GM06990 (cell line): ENCODE data around the gene C1QTNF5.

ENCODE experiments used
- DNase-seq: peaks from one replicate; pipeline ENCODE4 v3.0.0-alpha.2; 2011; ENCODE audit not compliant: insufficient read length; ENCODE audit errors: extremely low read depth
- H3K27me3 ChIP-seq: replicated peaks from 2 replicates; pipeline ENCODE4 v1.6.0; 2011; ENCODE audit warnings: low read length; ENCODE audit not compliant: control insufficient read depth, insufficient read depth
- H3K36me3 ChIP-seq: 2 replicates; pipeline ENCODE4 v1.5.1; 2011; ENCODE audit warnings: low read length; ENCODE audit not compliant: control insufficient read depth, insufficient read depth
- H3K4me3 ChIP-seq: replicated peaks from 2 replicates; pipeline ENCODE4 v1.5.1; 2011; ENCODE audit warnings: low read depth, mild to moderate bottlenecking, control low read depth, low read length
- CTCF ChIP-seq: IDR thresholded peaks from 2 replicates; pipeline ENCODE4 v1.5.1; 2011; ENCODE audit warnings: low read length, control low read depth, mild to moderate bottlenecking, inconsistent platforms; ENCODE audit not compliant: insufficient read depth, poor library complexity, severe bottlenecking

The C1QTNF5 gene

GRCh38 chr11:119359365-119360214 is 18.9 kb upstream of the C1QTNF5 start:
- H3K4me3 ChIP-seq: no peak overlapping the region
- no peaks in the 10 kb centered on the region; the same call in 1 of the 2 replicates for H3K27me3 ChIP-seq
- no peak for DNase-seq
- H3K36me3 ChIP-seq: no peaks in the 10 kb centered on the region
- no peak for TF ChIP-seq CTCF

GRCh38 chr11:119357074-119357473 is 16.4 kb upstream of the C1QTNF5 start:
- no peak for DNase-seq
- Histone ChIP-seq H3K36me3 (no peaks in the 10 kb centered on the region), H3K27me3 (no peaks in the 10 kb centered on the region), H3K4me3 (peak overlapping the region; percentile 59; the same call in 1 of the 2 replicates)
- no peak for TF ChIP-seq CTCF

GRCh38 chr11:119356349-119357031 is 15.8 kb upstream of the C1QTNF5 start:
- H3K4me3 ChIP-seq: peak overlapping the region; percentile 59
- no peaks in the 10 kb centered on the region for H3K27me3 ChIP-seq
- H3K36me3 ChIP-seq: no peaks in the 10 kb centered on the region
- DNase-seq: peak; percentile 67
- peak; percentile 77 for TF ChIP-seq CTCF

GRCh38 chr11:119355091-119355843 is 14.6 kb upstream of the C1QTNF5 start:
- Histone ChIP-seq H3K4me3 (no peak overlapping the region), H3K36me3 (no peaks in the 10 kb centered on the region), H3K27me3 (no peaks in the 10 kb centered on the region)
- no peak for DNase-seq
- no peak for TF ChIP-seq CTCF

- Histone ChIP-seq H3K4me3 (no peak overlapping the region), H3K27me3 (no peaks in the 10 kb centered on the region), H3K36me3 (no peaks in the 10 kb centered on the region)
- DNase-seq: no peak
- TF ChIP-seq CTCF: no peak
These were observed 12.2 kb upstream of the C1QTNF5 start for GRCh38 chr11:119352857-119353260.
